Stimulated activated CD4-positive, alpha-beta T cell treated with anti-CD3 and anti-CD28 coated beads, Interleukin-4, amount 100 ng/mL, for 48 hours (primary cell): ENCODE measurements around the gene VIT.

Experiments
- DNase-seq, 2 donors: peaks; one replicate each; pipeline ENCODE4 v3.0.0-alpha.2; 2020; ENCODE audit warnings: low read depth in 2 of 2

The VIT gene

DNA sequence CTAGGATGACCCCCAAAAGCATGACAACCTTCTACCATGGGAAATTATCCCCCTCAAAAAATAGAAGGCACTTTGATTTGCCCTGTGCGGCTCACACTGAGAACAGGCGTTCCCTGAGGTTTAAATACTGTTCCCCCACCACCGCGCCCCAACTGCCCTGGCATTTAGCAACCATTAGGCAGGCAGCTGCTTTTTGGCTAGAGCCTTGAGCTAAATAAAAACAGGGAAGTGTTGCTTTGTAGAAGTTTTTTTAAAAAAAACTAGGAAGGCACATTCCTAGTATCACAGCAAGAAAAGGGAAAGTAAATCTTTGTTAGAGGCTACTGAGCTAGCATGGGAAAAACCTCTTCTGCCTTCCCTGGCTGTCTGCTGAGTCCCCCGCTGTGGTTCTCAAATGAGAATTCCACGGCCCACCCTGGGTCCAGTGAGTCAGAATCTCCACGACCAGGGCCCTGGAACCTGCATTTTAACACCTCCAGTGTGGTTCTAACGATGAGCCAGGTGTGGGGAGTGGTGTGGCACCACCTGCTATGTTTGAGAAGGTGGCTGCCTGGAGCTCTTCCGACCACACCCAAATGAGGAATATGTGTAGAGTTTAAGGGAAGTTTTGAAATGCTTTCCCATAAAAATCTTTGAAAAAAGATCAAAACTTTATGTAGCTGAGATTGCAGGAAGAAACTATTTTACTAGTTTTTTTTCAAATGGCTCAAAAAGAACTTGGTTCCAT lies 66.4 kb downstream of the VIT start:
- no peak for DNase-seq

DNA sequence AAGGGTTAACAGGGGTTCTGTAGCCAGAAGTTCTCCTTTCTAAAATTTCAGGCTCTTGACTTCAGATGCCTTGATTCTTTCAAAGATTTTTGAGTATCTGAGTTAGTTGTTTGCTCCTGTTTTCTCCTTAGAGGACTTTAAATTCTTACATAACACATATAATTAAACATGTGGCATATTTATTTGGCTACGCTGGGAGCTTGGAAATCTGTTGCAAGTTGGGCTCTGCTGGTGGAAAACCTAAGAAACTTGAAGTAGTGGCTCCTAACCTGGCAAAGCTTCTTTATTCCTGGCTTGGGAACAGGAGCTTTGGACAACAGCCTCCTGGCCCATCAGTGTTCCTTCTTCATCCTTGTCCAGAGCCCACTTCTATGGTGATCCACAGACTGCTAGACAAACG lies 72.6 kb downstream of the VIT start:
- no peak for DNase-seq

DNA sequence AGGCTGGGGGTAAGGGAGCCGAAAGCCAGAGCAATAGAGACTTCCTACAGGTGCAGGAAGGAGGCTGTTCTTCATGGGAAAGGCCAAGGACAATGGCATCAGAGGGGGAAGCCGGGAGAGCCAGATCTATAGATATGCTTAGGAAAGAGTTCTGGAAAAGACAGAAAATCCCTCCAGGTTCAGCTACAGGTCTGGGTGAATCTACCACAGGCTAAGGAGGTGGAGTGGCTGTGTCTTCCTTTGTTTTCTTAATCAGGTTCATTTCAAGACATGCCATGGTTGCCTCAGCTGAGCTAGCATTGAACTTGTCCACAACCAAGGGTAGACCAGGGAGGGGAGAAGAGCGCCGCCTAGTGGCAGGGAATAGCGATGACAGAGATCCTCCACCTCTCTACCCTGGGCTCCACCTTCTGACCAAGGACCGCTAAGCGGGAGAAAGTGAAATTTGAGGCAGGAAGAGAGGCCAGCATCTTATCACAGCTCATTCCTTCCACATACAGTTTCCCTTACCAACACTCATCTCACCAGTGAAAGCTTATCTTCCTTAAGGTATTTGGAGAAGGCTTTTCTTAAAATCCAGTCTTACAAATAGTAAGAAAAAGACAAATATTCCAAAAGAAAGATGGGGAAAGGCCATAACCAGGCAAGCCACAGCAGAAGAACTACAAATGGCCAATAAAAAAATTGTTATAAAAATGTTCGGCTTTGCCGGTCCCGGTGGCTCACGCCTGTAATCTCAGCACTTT lies 74.2 kb downstream of the VIT start:
- DNase-seq = peak; percentile 44 to 47

DNA sequence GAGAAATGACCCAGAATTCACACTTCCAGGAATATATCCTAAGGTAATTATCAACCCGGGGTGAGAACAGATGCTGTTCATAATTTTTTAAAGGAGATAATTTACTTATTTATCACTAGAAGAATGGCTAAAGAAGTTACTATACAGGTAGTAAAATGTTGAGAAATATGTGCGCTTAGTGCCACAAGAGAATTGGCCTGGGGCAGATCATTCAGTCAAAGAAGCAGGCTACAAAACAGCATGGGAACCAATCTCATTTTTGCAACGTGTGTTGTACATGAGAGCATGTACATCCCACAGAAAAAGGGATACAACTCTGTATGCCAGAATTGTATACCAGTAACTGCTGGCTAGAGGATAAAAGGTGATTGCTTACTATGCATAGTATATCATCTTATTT lies 75.2 kb downstream of the VIT start:
- DNase-seq = no peak

DNA sequence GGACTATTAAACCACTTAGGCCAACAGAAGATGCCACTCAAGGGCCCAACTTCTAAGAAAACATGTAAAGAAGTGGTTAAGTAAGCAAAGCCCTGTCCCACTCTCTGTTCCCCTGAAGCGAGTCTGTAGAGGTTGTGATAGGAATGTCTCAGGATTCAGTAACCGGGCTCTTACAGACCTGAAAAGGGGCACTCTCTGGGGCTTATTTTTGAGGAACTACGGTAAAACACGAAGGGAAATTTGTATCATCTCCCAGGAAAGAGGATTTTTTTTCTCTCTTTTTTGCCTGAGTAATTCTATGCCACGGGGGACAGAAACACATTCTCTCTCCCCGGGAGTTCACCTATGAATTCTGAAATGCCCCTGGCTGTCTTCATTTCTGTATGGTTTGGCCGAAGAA lies 77.4 kb downstream of the VIT start:
- no peak for DNase-seq

DNA sequence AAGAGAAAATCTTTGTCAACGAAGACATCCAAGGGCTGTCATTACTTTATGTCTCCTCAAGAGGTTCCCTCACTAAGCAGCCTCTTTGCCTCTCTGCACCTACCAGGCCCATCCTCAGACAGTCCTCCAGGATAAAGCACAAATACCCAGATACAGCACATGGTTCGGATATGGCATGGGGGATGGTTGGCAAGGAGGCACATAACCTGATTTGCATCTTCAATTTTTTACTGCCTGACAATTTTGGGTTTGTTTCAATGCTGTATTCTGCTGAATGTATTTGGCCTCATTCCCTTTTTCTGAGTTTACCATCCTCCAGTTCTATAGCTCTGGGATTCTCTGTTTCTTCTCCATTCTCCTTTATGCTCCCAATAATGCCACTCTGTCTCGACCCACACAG lies 78.8 kb downstream of the VIT start:
- no peak for DNase-seq

DNA sequence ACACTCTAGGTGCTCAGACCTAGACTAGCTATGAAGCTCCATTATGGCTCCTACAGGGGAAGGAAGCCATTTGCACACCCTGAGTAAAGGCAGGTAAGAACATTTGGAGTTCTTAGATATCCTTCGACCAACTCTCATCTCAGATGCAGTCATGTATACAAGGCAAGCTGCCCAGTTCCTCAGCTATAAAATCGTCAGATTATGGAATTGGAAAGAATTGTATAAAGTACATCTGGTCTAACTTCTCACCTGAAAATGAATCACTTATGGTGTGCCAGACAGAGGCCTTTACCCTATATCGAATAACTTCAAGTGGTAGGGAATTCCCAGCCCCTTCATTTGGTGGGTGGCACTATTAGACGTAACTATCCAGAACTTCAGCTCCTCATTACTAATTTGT lies 79.3 kb downstream of the VIT start:
- no peak for DNase-seq

DNA sequence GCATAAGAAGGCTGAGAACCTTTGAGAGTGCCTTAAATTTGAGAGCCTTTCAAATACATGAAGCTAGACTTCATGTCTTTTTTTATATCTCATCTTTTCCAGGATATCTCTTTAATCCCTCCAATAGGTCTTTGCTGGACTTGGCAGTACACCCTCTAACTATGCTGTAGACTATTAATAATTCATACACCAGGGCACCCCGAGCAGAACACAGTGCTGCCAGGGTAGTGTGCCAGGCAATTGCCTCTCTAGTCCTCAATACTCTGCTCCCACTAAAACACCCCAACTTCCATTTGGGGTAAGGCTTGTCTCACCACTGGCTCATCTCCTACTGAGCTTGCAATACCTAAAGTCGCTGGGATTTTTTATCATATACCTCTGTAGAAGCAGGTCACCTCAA lies 80.8 kb downstream of the VIT start:
- DNase-seq = no peak

DNA sequence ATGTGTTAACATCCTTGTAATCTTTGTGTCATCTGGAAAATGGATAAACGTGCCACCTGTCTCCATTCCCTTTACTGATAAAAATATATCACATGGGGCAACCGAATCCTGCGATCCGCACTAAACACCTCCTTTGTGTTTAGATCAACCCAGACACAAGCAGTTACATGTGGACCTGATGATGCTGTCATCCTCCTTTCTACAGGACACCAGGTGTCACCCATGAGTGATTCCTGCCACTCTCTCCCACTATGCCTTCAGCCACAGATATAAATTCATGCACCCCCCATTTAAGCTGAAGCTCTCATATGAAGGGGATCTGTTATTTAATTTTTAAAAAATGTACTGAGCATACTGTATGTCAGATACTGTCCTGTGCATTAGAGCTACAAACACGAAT lies 81.3 kb downstream of the VIT start:
- DNase-seq = no peak

DNA sequence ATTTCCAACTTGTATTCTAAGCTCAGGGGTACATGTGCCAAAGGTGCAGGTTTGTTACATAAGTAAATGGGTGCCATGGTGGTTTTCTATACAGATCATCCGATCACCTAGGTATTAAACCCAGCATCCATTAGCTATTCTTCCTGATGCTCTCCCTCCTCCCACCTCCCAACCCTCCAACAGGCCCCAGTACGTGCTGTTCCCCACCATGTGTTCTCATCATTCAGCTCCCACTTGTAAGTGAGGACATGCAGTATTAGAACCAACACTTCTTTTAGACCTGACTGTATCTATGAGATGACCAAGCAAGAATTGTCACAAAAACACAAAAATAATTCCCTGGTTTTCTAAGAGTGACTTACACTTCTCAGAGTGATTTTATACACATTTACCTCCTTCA lies 83.0 kb downstream of the VIT start:
- DNase-seq = no peak

DNA sequence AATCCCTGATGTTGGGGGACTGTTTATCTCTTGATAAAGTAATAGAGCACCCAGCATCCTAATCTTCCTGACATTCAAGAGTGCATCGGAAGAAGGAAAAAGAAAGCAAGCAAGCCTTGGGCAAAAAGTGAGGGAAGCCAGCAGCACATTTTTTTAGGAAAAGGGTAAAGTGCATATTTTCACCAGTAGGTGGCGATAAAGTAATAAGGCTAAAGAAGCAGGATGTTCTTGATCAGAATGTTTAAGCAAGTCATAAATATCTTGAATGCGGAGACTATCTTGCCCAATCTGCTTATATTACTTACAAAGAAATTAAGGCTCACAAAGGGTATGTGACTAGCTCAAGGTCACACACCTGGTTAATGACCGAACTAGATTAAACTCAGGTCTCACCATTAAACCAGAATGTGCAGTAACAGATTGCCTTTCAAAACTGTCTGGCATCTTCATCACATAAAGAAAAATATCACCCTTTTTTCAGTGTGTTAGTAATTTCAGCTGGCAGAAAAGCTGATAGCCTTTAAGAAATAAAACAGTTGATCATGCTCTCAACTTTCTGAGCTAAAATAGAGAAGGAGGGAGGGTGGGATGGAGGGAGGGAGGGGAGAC lies 83.8 kb downstream of the VIT start:
- no peak for DNase-seq

DNA sequence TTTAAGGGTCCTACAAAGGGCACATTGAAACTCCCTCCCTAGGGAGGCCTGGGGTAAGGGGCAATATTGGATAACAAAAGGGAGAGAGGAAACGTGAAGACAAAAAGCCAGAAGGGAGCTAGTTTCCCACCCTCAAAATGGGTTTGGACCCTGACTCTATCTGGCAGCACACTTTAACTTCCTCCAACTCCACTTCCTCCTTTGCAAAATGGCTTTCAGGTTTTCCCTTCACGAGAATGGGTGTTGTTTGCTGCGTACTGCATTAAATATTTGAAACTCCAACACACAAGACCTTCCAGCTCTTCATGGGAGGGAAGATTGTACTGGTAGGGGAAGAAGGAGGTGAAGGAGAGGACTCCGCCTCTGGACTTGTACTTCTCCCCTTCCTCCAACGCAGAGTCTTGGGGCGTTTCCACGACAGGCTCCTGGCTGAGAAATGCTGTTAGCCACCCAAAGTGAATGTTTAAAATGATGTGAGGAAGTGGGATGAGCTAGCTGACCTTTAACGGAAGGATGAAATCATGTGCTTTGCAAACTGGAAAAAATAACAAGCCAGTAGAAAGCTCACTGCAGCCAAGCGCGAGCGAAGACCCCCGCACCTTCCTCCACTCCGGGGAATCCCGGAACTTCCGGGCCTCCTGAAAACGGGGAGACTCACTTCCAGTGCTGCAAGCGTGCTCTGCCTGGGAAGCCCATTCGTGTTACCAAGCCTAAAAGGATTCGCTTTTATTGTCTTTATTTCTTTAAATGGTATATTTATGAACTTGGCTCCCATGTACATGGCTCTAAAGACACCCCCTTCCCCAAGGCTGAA lies 85.6 kb downstream of the VIT start:
- no peak for DNase-seq

DNA sequence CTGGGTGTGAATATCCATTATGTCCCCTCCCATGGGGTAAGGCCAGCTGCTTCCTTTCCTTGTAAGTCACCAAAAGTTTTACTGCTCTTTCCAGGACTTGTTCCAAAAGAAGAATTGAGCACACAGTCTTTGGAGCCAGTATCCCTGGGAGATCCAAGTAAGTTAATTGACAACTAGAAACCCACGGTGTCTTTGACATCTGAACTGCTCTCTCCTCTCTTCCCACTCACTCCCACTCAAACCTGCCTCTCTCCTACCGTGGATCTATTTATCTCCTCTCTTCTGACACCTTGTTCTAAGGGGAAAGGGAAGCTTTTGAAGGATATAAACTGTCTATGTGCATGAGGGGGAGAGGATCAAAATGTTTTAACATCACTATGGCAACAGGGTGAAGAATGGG lies 86.7 kb downstream of the VIT start:
- no peak for DNase-seq

DNA sequence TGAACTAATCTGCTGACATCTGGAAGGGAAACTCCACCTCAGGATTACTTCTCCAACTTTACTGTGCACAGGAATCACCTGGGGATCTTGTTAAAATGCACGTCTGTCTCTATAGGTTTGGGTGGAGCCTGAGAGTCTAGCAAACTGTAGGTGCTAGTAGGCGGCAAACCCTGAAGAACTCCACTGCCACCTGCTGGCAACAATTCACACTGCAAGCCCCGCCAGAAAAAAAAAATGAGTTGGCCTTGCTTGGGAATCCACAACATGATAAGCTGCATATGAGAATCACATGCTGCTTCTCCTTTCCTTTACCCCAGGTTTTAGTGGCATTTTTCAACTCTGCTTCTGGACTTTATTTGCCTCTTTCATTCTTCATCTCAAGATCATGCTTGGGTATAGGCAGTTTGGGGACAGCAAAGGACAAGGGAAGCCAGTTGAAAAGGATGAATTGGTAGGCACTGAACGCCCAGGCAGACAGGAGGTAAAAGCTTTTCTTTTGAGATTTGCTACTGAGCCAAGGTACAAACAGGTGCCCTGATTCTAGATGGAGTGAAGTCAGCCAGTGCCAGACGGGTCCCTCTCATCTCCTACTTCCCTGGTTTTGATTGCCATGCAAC lies 88.8 kb downstream of the VIT start:
- DNase-seq = peak; percentile 52

DNA sequence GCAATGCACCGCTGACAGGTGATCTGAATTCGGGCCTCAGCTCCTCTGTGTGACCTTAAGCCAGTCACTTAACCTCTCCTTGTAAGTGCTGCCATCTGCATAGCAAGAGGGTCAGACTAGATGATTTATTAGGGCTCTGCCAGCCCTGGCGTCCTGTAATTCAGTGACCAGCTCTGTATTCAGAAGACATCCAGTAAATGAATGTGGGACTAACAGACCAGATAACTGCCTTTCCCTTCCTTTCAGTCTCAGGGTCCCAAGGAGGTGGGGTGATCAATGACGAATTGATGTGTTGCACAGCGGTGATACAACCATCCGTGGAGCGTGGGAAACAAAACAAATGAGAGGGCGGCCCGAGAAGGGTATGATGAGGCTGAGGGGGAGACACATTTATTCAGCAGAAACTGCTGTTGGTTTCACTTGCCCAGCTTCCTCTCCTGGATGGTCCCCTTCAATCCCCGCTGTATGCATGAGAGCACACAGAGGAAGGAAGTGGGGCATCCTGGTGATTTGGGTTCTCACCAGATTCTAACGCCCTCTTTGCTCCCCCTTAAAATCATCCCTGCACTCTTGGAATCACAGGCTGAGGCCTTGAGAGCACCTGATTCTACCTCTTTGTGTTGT lies 92.8 kb downstream of the VIT start:
- DNase-seq = no peak

DNA sequence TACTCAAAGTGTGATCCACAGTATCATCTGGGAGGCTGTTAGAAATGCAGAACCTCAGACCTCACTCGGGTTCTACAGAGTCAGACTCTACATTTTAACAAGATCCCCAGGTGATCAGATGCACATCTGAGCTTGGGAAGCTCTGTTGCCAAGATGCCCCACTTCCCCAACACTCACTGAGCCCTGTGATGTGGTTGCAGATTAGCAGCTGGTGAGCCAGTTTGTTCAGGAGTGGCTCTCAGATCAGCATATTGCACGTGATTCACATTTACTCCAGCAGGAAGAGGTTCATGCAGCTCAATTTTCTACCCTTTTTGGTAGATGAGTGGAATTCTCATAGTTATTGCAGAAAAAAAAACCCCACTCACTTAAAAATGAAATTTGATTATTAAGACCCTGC lies 96.4 kb downstream of the VIT start:
- no peak for DNase-seq

DNA sequence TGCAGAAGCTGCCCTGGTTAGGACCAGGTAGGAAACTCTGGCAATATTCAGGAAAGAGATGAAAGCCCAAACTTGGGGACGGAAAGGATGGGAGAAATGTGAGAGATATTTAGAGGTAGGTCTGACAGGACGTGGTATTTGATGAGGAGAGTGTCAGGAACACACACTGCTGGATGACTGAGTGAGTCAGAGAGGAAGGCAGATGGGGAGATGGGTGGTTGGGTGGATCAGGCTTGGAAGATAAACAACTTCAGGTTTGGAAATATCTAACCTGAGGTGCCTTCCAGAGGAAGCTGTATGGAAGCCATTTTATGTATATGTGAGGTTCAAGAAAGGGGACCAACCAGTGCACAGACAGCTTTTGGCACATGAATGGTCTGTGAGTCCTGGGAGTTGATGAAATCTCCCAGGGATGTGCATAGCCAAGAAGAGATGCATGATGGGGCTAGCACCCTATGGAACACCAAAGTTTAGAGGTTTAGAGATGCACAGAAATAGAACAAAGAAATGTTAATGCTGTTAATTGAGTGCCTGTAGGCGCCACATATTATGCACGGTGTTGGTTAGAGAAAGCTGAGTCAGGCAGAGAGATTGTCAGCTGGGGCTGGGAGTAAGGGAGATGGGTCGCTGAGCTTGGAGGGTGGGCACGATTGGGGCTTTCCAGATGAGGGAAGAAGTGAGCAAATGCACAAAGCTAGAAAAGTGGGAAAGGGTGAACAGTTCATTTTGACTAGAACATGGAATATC lies 101.0 kb downstream of the VIT start:
- no peak for DNase-seq

DNA sequence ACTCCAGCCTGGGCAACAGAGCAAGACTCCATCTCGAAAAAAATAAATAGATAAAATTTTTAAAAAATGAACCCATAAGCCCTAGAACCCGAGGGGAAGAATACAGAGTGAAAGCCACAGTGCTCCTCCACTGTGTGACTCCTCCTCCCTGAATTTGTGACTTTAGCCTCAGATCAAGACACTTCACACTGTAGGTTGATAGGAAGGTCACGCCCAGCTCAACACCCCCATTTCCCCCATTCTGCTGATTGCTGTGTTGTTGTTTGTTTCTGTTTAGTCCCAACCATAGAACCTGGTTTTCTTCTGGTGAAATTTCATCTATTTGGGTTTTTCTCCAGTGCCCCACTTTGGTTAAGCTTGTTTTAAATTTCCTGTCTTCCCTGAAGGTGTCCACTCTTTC lies 102.2 kb downstream of the VIT start:
- DNase-seq = no peak

DNA sequence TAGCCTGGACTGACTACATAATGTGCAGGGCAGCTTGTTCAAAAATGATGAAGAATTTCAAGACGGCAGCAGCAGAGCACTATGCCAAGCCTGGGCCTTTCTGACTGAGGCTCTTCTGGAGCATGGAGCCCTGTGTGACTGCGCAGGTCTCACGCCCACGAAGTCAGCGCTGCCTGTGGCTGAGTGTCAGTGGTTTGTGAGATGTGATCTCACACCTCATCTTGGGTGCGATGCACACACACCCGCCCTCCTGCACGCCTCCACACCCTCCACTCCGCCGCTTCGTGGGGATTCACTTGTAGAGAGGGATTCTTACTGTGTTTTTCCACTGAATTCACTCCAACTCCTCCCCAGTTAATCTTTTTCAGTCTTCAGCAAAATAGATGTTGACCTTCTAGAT lies 103.9 kb downstream of the VIT start:
- peak; percentile 46 to 62 for DNase-seq

DNA sequence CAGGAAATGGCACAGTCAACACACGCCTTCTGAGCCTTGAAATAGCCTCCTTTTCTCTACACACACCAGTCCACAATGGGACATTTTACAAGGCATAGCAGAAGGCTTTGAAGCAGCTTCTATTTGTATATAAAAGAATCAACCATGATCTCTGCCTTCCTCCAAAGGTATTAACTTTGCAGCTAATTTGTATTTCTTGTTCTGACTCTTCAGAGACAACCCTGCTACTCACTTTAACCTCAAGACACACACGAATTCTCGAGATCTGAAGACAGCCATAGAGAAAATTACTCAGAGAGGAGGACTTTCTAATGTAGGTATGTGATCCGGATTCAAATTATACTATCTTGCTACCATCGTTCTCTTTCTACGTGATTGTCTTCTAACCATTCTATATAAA lies 104.6 kb downstream of the VIT start:
- no peak for DNase-seq

DNA sequence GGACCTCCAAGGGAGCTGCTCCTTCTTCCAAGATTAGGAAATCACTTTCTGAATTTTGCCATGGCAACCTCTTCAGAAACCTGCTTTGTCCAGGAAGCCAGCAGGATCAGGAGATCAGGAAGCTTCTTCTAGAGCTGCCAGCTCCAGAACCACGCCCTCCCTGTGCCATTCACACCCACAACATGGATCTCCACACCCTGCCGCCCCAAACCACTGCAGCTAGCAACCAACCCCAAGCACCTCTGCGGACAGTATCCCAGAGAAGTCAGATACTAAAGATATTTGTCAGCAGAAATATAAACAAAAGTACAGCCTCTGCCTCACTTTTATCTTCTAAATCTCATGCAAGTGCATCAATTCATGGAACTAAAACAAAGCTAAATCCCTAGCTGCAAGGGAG lies 106.4 kb downstream of the VIT start:
- DNase-seq = no peak
